Fibroblast of lung (primary cell): ENCODE results near the gene CARD14. TPM values are rescaled to one million over a fixed set of nuclear protein-coding genes. Genes with fewer than 3 reads are reported as not detected.
A peak's percentile ranks its signal among the peaks of the same experiment; 100 is the strongest.

ENCODE experiments used
- DNase-seq, 2 donors: peaks; one replicate each; pipeline versions ENCODE4 v3.0.0 to v3.0.0-alpha.2; 2010; ENCODE audit warnings: low read depth in 2 of 2
- H2AFZ ChIP-seq: 2 replicates; pipeline ENCODE4 v1.5.1; 2012; ENCODE audit warnings: low read length, control low read depth, inconsistent platforms
- H3K27ac ChIP-seq: 2 replicates; pipeline ENCODE4 v1.5.1; 2011; ENCODE audit warnings: low read length, control low read depth; ENCODE audit not compliant: insufficient read depth
- H3K27me3 ChIP-seq: 2 replicates; pipeline ENCODE4 v1.5.1; 2011; ENCODE audit warnings: mild to moderate bottlenecking, low read length; ENCODE audit not compliant: control insufficient read depth, insufficient read depth
- H3K36me3 ChIP-seq: 2 replicates; pipeline ENCODE4 v1.5.1; 2011; ENCODE audit warnings: low read length; ENCODE audit not compliant: control insufficient read depth, insufficient read depth
- H3K4me1 ChIP-seq: 2 replicates; pipeline ENCODE4 v1.5.1; 2011; ENCODE audit warnings: low read length; ENCODE audit not compliant: control insufficient read depth, insufficient read depth; ENCODE audit errors: extremely low read depth
- H3K4me2 ChIP-seq: 2 replicates; pipeline ENCODE4 v1.5.1; 2011; ENCODE audit warnings: low read length, control low read depth; ENCODE audit not compliant: insufficient read depth; ENCODE audit errors: extremely low read depth
- H3K4me3 ChIP-seq, 4 experiments: fragments of 200-600 bp in 1 of 4; sonication (generic) in 1 of 4; replicated peaks in 1 of 4; 2 replicates each; pipeline ENCODE4 v1.5.1; 2011 to 2016; ENCODE audit warnings: low read length in 4 of 4, low read depth in 3 of 4, mild to moderate bottlenecking in 3 of 4, control low read depth in 2 of 4, inconsistent platforms in 1 of 4, mixed read lengths in 1 of 4; ENCODE audit not compliant: insufficient read depth in 1 of 4; ENCODE audit errors: control extremely low read depth in 1 of 4
- H3K79me2 ChIP-seq: 2 replicates; pipeline ENCODE4 v1.5.1; 2012; ENCODE audit warnings: mild to moderate bottlenecking, low read length, inconsistent platforms; ENCODE audit not compliant: control insufficient read depth, insufficient read depth
- H3K9ac ChIP-seq: 2 replicates; pipeline ENCODE4 v1.5.1; 2011; ENCODE audit warnings: mild to moderate bottlenecking, low read length, control low read depth; ENCODE audit not compliant: insufficient read depth
- H3K9me3 ChIP-seq: 2 replicates; pipeline ENCODE4 v1.5.1; 2012; ENCODE audit warnings: low read depth, low read length; ENCODE audit not compliant: control insufficient read depth, insufficient read depth
- H4K20me1 ChIP-seq: 2 replicates; pipeline ENCODE4 v1.5.1; 2011; ENCODE audit warnings: low read length; ENCODE audit not compliant: control insufficient read depth, insufficient read depth; ENCODE audit errors: extremely low read depth
- EZH2 ChIP-seq: IDR thresholded peaks from 2 replicates; pipeline ENCODE4 v1.5.1; 2012; ENCODE audit warnings: low read length, control low read depth, mild to moderate bottlenecking; ENCODE audit errors: missing control alignments
- polyA plus RNA-seq, 2 donors: library from polyadenylated mRNA; depleted of rRNA in 1 of 2; stranded (reverse) in 1 of 2; unstranded in 1 of 2; fragments of >200 nt; gene quantifications; 2 replicates each; pipeline ENCODE4 v1.2.1, GENCODE V29; 2011 to 2012; ENCODE audit warnings: missing spikeins in 1 of 2
- total RNA-seq: library from RNA; depleted of rRNA; stranded (reverse); fragments of >200 nt; gene quantifications from 2 replicates; pipeline ENCODE4 v1.2.1, GENCODE V29; 2014
- TF ChIP-seq, protein P1 (sequence below), 2 donors: IDR thresholded peaks in 1 of 2; conservative IDR thresholded peaks in 1 of 2; 1 replicate in 1 of 2; 2 replicates in 1 of 2; pipeline ENCODE4 v1.5.1; 2011 to 2012; ENCODE audit warnings: low read length in 2 of 2, control low read depth in 1 of 2, inconsistent platforms in 1 of 2, low read depth in 1 of 2, mild to moderate bottlenecking in 1 of 2

Gene CARD14
- total and polyA plus RNA-seq, 2 donors (not counting 1 experiment from before 2014, with no cell fraction given), result 0.17 TPM; not detected in 1

DNA sequence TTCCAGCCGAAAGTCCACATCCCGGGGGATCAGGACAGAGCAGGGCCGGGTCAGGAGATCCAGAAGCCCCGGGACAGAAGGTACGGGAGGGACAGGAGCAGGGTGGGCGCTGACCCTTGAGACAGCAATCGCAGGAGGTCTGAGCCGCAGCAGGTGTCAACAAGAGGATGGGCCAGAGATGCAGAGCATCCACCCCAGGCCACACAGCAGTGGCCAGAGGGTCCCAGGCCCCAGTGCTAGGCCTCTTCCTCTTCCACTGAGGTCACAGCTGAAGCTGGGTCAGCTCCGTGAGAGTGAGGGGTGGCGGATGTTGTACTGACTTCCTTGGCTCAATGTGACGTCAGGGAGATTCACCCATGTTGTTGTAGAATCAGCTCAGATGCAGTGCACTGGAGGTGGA is 82.1 kb downstream of the CARD14 start:
- Histone ChIP-seq H3K27ac (no peak overlapping the region), H3K9me3 (no peaks in the 10 kb centered on the region), H3K36me3 (peaks cover 3% of the 10 kb centered on the region), H3K4me1 (peaks cover 9% of the 10 kb centered on the region), H3K27me3 (no peaks in the 10 kb centered on the region), H4K20me1 (no peaks in the 10 kb centered on the region), H3K79me2 (no peaks in the 10 kb centered on the region), H3K4me2 (no peak overlapping the region), H3K4me3 (no peak overlapping the region), H2AFZ (no peak overlapping the region), H3K9ac (no peak overlapping the region)
- DNase-seq, result no peak
- TF ChIP-seq EZH2, result no peak
- TF ChIP-seq, protein P1, sequence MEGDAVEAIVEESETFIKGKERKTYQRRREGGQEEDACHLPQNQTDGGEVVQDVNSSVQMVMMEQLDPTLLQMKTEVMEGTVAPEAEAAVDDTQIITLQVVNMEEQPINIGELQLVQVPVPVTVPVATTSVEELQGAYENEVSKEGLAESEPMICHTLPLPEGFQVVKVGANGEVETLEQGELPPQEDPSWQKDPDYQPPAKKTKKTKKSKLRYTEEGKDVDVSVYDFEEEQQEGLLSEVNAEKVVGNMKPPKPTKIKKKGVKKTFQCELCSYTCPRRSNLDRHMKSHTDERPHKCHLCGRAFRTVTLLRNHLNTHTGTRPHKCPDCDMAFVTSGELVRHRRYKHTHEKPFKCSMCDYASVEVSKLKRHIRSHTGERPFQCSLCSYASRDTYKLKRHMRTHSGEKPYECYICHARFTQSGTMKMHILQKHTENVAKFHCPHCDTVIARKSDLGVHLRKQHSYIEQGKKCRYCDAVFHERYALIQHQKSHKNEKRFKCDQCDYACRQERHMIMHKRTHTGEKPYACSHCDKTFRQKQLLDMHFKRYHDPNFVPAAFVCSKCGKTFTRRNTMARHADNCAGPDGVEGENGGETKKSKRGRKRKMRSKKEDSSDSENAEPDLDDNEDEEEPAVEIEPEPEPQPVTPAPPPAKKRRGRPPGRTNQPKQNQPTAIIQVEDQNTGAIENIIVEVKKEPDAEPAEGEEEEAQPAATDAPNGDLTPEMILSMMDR (conservative IDR thresholded peaks at IDR 0.05 in 1 of 2, IDR thresholded peaks at IDR 0.05 in 1 of 2; ENCODE audit: low read depth in 1 of 2, low read length in 2 of 2), result no peak

DNA sequence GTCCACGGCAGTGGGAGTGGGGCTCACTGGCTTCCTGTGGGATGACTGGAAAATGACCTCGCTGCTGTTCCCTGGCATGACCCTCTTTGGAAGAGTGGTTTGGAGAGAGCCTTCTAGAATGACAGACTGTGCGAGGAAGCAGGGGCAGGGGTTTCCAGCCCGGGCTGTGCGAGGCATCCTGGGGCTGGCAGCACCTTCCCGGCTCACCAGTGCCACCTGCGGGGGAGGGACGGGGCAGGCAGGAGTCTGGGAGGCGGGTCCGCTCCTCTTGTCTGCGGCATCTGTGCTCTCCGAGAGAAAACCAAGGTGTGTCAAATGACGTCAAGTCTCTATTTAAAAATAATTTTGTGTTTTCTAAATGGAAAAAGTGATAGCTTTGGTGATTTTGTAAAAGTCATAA is 83.0 kb downstream of the CARD14 start:
- Histone ChIP-seq H3K9me3 (no peaks in the 10 kb centered on the region), H3K79me2 (no peaks in the 10 kb centered on the region), H2AFZ (no peak overlapping the region), H3K27ac (no peak overlapping the region), H3K36me3 (peaks cover 2% of the 10 kb centered on the region), H3K9ac (no peak overlapping the region), H4K20me1 (no peaks in the 10 kb centered on the region), H3K4me2 (no peak overlapping the region), H3K4me3 (no peak overlapping the region), H3K27me3 (no peaks in the 10 kb centered on the region), H3K4me1 (peaks cover 9% of the 10 kb centered on the region)
- DNase-seq, result peak; percentile 6 to 19
- TF ChIP-seq EZH2, result no peak
- TF ChIP-seq, protein P1 (conservative IDR thresholded peaks at IDR 0.05 in 1 of 2, IDR thresholded peaks at IDR 0.05 in 1 of 2; ENCODE audit: low read depth in 1 of 2, low read length in 2 of 2), result peak; percentile 12 to 35

GRCh38 chr17:80253631-80254395 is 84.0 kb downstream of the CARD14 start:
- TF ChIP-seq, protein P1 (conservative IDR thresholded peaks at IDR 0.05 in 1 of 2, IDR thresholded peaks at IDR 0.05 in 1 of 2; ENCODE audit: low read depth in 1 of 2, low read length in 2 of 2), result no peak
- no peak for TF ChIP-seq EZH2
- H3K36me3 ChIP-seq, result peaks cover 2% of the 10 kb centered on the region
- H3K9me3 ChIP-seq, result no peaks in the 10 kb centered on the region
- H2AFZ ChIP-seq, result no peak overlapping the region
- peaks cover 9% of the 10 kb centered on the region for H3K4me1 ChIP-seq
- no peaks in the 10 kb centered on the region for H4K20me1 ChIP-seq
- H3K4me3 ChIP-seq, result no peak overlapping the region
- H3K27me3 ChIP-seq, result no peaks in the 10 kb centered on the region
- H3K4me2 ChIP-seq, result no peak overlapping the region
- no peak overlapping the region for H3K9ac ChIP-seq
- no peak for DNase-seq
- no peaks in the 10 kb centered on the region for H3K79me2 ChIP-seq
- peak overlapping the region; percentile 91 for H3K27ac ChIP-seq
